Measurements from ENCODE around the gene PYGM. TPM values are rescaled to one million over a fixed set of nuclear protein-coding genes. Genes with fewer than 3 reads are reported as not detected.

Gene PYGM
- total and polyA plus RNA-seq, 2 of the 8 experiments (the other 6 are each of a cell fraction or from before 2014, with no cell fraction given) = 9.6 to 10.0 TPM

- Histone ChIP-seq H3K79me1 (ENCODE audit: low read depth, low read length) (no peaks in the 10 kb centered on the region), H2BK12ac (ENCODE audit: low read depth, low read length) (no peak overlapping the region), H3K4me2 (ENCODE audit: insufficient read depth in 1 of 2, low read depth in 2 of 2, low read length in 2 of 2) (no peak overlapping the region), H2BK15ac (ENCODE audit: low read length) (no peak overlapping the region), H2BK120ac (replicated peaks; ENCODE audit: low read depth, low read length) (no peak overlapping the region), H3K23ac (ENCODE audit: insufficient read length) (no peak overlapping the region), H3K4ac (replicated peaks; ENCODE audit: insufficient read length, low read depth, low read length) (no peak overlapping the region), H2AK5ac (ENCODE audit: low read depth, low read length) (no peak overlapping the region), H2BK20ac (ENCODE audit: low read length) (no peak overlapping the region), H3K56ac (replicated peaks; ENCODE audit: insufficient read length, low read depth, low read length) (no peak overlapping the region), H4K91ac (replicated peaks; ENCODE audit: insufficient read length, low read length) (no peak overlapping the region), H2AFZ (ENCODE audit: low read length) (no peak overlapping the region), H3K9me3 (ENCODE audit: insufficient read depth in 2 of 2, low read depth in 1 of 2, low read length in 1 of 2) (no peaks in the 10 kb centered on the region), H3K27ac (ENCODE audit: low read depth, low read length) (no peak overlapping the region), H2BK5ac (ENCODE audit: low read depth, low read length) (peak overlapping the region; percentile 16; the same call in 1 of the 2 replicates), H3K79me2 (ENCODE audit: control insufficient read depth in 1 of 2, insufficient read depth in 2 of 2, low read length in 2 of 2) (no peaks in the 10 kb centered on the region), H3K36me3 (ENCODE audit: control insufficient read depth in 2 of 4, insufficient read depth in 4 of 4, low read length in 3 of 4) (no peaks in the 10 kb centered on the region), H4K20me1 (replicated peaks in 1 of 2; ENCODE audit: control insufficient read depth in 1 of 2, insufficient read depth in 2 of 2, low read length in 2 of 2) (peaks cover 0 to 3% of the 10 kb centered on the region in 2 experiments), H3K4me1 (replicated peaks in 1 of 4; ENCODE audit: control insufficient read depth in 3 of 4, insufficient read depth in 4 of 4, low read length in 3 of 4) (no peaks in the 10 kb centered on the region), H4K5ac (ENCODE audit: insufficient read length, low read depth, low read length) (no peak overlapping the region), H3K9ac (replicated peaks in 1 of 4; ENCODE audit: extremely low read depth in 1 of 4, low read depth in 3 of 4, low read length in 3 of 4) (no peak overlapping the region; a peak in 1 of 7 replicates), H3K27me3 (replicated peaks in 1 of 4; ENCODE audit: control insufficient read depth in 3 of 4, extremely low read depth in 1 of 4, insufficient read depth in 3 of 4, low read length in 3 of 4) (no peaks in the 10 kb centered on the region), H3K23me2 (ENCODE audit: low read depth, low read length) (no peaks in the 10 kb centered on the region), H4K8ac (ENCODE audit: extremely low read depth, insufficient read depth, low read length) (no peak overlapping the region; the same call in 1 of the 2 replicates), H3K4me3 (ENCODE audit: extremely low read depth in 1 of 4, insufficient read depth in 2 of 4, low read depth in 3 of 4, low read length in 4 of 4) (no peak overlapping the region), H3K18ac (ENCODE audit: extremely low read depth, low read length) (no peak overlapping the region), H3K14ac (ENCODE audit: insufficient read length) (no peak overlapping the region)
- DNase-seq (ENCODE audit: low read depth in 1 of 2, low spot score in 2 of 2) = no peak
- WGBS, 2 experiments (ENCODE audit: extremely low coverage in 1 of 2, insufficient coverage in 1 of 2, insufficient read length in 1 of 2, insufficient replicate concordance in 2 of 2, low coverage in 1 of 2, low lambda C conversion rate in 2 of 2, missing lambda C conversion rate in 1 of 2) = 87% methylated on average over 24 of the region's 25 CpGs; no CpG with 5 or more reads in 1 of the 2 experiments
- ChIA-PET POLR2A (ENCODE audit: partially characterized antibody) (interaction anchor here (0.7 to 2.1 kb wide), 3 partner anchors 12 to 38 kb away, joined by 3 to 6 read pairs (median 3); partner anchors contain the start of gene SF1), CTCF (ENCODE audit: partially characterized antibody) (interaction anchor here (0.6 to 2.7 kb wide), 5 partner anchors 9 to 103 kb away, joined by 3 to 8 read pairs (median 4); partner anchors contain the start of gene MEN1)
- no peak for FAIRE-seq
- TF ChIP-seq HDAC6 (IDR thresholded peaks at IDR 0.05; ENCODE audit: low read depth, low read length) (no peak), TAF7 (optimal IDR thresholded peaks at IDR 0.05; ENCODE audit: borderline replicate concordance, low read depth, low read length) (no peak), CEBPB (IDR thresholded peaks at IDR 0.05; ENCODE audit: low read depth, low read length) (no peak), SP1 (IDR thresholded peaks at IDR 0.05; ENCODE audit: low read depth, low read length) (no peak), ATF2 (IDR thresholded peaks at IDR 0.05; ENCODE audit: low read length) (no peak), BACH1 (IDR thresholded peaks at IDR 0.05; ENCODE audit: low read length) (no peak), HDAC2 (IDR thresholded peaks at IDR 0.05; ENCODE audit: borderline replicate concordance in 1 of 2, low read depth in 2 of 2, low read length in 2 of 2) (no peak)
Measured at GRCh38 chr11:64790205-64791095, 30.7 kb upstream of the PYGM start.
